Tibial nerve (tissue), 4 donors: ENCODE results near the gene GGNBP2. TPM values are rescaled to one million over a fixed set of nuclear protein-coding genes. Genes with fewer than 3 reads are reported as not detected.
A peak's percentile ranks its signal among the peaks of the same experiment; 100 is the strongest.

ENCODE experiments used
- DNase-seq, 2 donors: peaks; one replicate each; pipeline ENCODE4 v3.0.0-alpha.2; 2019; ENCODE audit warnings: low spot score in 2 of 2
- H3K27ac ChIP-seq, 4 donors: fragments of 200-600 bp; sonication (generic) in 3 of 4; one replicate each; pipeline ENCODE4 v1.5.1; 2017 to 2019; ENCODE audit warnings: mild to moderate bottlenecking in 1 of 4
- H3K27me3 ChIP-seq, 2 donors: fragments of 200-600 bp; sonication (generic) in 1 of 2; one replicate each; pipeline versions ENCODE4 v1.5.1 to v1.6.0; 2017 to 2019
- H3K36me3 ChIP-seq, 3 donors: fragments of 200-600 bp; sonication (generic); one replicate each; pipeline ENCODE4 v1.5.1; 2018 to 2019
- H3K4me1 ChIP-seq, 4 donors: fragments of 200-600 bp; sonication (generic) in 3 of 4; one replicate each; pipeline ENCODE4 v1.5.1; 2017 to 2019
- H3K4me3 ChIP-seq, 4 donors: fragments of 200-600 bp; sonication (generic) in 3 of 4; one replicate each; pipeline ENCODE4 v1.5.1; 2017 to 2019; ENCODE audit warnings: mild to moderate bottlenecking in 1 of 4, moderate library complexity in 1 of 4
- H3K9me3 ChIP-seq, 4 donors: fragments of 200-600 bp; sonication (generic) in 3 of 4; one replicate each; pipeline ENCODE4 v1.5.1; 2017 to 2019
- CTCF ChIP-seq, 5 experiments: fragments of 200-600 bp in 3 of 5; fragments of 450-650 bp in 2 of 5; sonication (generic) in 3 of 5; IDR thresholded peaks; one replicate each; pipeline ENCODE4 v1.5.1; 2016 to 2019; ENCODE audit warnings: antibody characterized with exemption in 5 of 5, mild to moderate bottlenecking in 3 of 5, moderate library complexity in 2 of 5
- EP300 ChIP-seq, 2 donors: sonication (generic); formaldehyde crosslinking; IDR thresholded peaks; one replicate each; pipeline ENCODE4 v1.6.1; 2017; ENCODE audit warnings: antibody characterized with exemption in 2 of 2, mild to moderate bottlenecking in 1 of 2
- POLR2A ChIP-seq, 2 donors: fragments of 450-650 bp; IDR thresholded peaks; one replicate each; pipeline ENCODE4 v1.6.1; 2017; ENCODE audit warnings: antibody characterized with exemption in 2 of 2, mild to moderate bottlenecking in 2 of 2, moderate library complexity in 2 of 2
- WGBS, 2 donors: methylation state at CpG; one replicate each; pipeline ENCODE4 v1.1.5; 2018; 5-methylcytosine and 5-hydroxymethylcytosine counted together
- total RNA-seq, 4 donors: library from RNA; depleted of rRNA; stranded (reverse); fragments of >200 nt; gene quantifications; one replicate each; pipeline ENCODE4 v1.1.0, GENCODE V29; 2016

Gene GGNBP2
- total RNA-seq, 4 donors from 2014 or later: 53.6 to 107 (median 79.4) TPM

GRCh38 chr17:36550491-36551417, 6.0 kb downstream of the GGNBP2 start:
- TF ChIP-seq POLR2A (IDR thresholded peaks at IDR 0.05) (no peak), CTCF (IDR thresholded peaks at IDR 0.05) (no peak), EP300 (IDR thresholded peaks at IDR 0.05) (no peak)
- H3K4me1 ChIP-seq: peaks cover 0 to 90% (median 44%) of the 10 kb centered on the region in 4 donors
- no peak overlapping the region for H3K4me3 ChIP-seq
- no peaks in the 10 kb centered on the region for H3K9me3 ChIP-seq
- no peaks in the 10 kb centered on the region for H3K27me3 ChIP-seq
- peak overlapping the region in 1 of 4 donors; percentile 34 for H3K27ac ChIP-seq
- H3K36me3 ChIP-seq: peaks cover 0 to 6% (median 0%) of the 10 kb centered on the region in 3 donors
- DNase-seq: no peak
- WGBS, 2 donors: 80% methylated on average over 8 of the region's 8 CpGs

- Histone ChIP-seq H3K36me3 (peaks cover 0 to 32% (median 9%) of the 10 kb centered on the region in 3 donors), H3K4me1 (peaks cover 0 to 68% (median 20%) of the 10 kb centered on the region in 4 donors), H3K4me3 (no peak overlapping the region), H3K9me3 (no peaks in the 10 kb centered on the region), H3K27me3 (no peaks in the 10 kb centered on the region), H3K27ac (no peak overlapping the region)
- TF ChIP-seq POLR2A (IDR thresholded peaks at IDR 0.05) (no peak), CTCF (IDR thresholded peaks at IDR 0.05) (no peak), EP300 (IDR thresholded peaks at IDR 0.05) (no peak)
- WGBS, 2 donors: 86 to 92% methylated on average over 3 of the region's 3 CpGs
- no peak for DNase-seq
Observed at GRCh38 chr17:36553459-36553858, 8.7 kb downstream of the GGNBP2 start.

DNA sequence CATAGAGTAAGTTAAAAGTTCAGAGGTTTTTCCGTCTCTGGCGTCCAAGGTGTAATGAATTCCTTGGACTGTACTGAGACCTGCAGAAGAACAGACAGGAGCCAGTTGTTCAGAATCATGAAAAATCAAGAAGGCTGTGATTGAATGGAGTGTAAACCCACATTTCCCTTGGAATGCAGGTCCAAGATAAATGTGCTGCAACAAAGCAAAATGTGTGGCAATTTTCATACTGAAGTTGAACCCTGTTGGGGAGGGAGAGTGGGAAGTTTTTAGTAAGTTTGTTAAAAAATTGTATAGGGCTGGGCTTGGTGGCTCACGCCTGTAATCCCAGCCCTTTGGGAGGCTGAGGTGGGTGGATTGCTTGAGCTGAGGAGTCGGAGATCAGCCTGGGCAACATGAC, 21.4 kb downstream of the GGNBP2 start:
- Histone ChIP-seq H3K4me3 (no peak overlapping the region), H3K4me1 (no peaks in the 10 kb centered on the region), H3K36me3 (peaks cover 4 to 71% (median 27%) of the 10 kb centered on the region in 3 donors), H3K27ac (no peak overlapping the region), H3K9me3 (no peaks in the 10 kb centered on the region), H3K27me3 (no peaks in the 10 kb centered on the region)
- 83 to 84% methylated on average over 4 of the region's 4 CpGs for WGBS, 2 donors
- TF ChIP-seq CTCF (IDR thresholded peaks at IDR 0.05) (no peak), POLR2A (IDR thresholded peaks at IDR 0.05) (no peak), EP300 (IDR thresholded peaks at IDR 0.05) (no peak)
- no peak for DNase-seq

GRCh38 chr17:36575028-36575427, 30.3 kb downstream of the GGNBP2 start:
- Histone ChIP-seq H3K4me3 (no peak overlapping the region), H3K27me3 (no peaks in the 10 kb centered on the region), H3K36me3 (peaks cover 0 to 62% (median 18%) of the 10 kb centered on the region in 3 donors), H3K9me3 (no peaks in the 10 kb centered on the region), H3K4me1 (peaks cover 0 to 30% (median 12%) of the 10 kb centered on the region in 4 donors), H3K27ac (no peak overlapping the region)
- WGBS, 2 donors: 95 to 97% methylated on average over 11 to 12 of the region's 12 CpGs
- TF ChIP-seq CTCF (IDR thresholded peaks at IDR 0.05): no peak
- TF ChIP-seq EP300 (IDR thresholded peaks at IDR 0.05): no peak
- no peak for TF ChIP-seq POLR2A (IDR thresholded peaks at IDR 0.05)
- no peak for DNase-seq

GRCh38 chr17:36576793-36577192, 32.1 kb downstream of the GGNBP2 start:
- TF ChIP-seq CTCF (IDR thresholded peaks at IDR 0.05): no peak
- no peak for TF ChIP-seq POLR2A (IDR thresholded peaks at IDR 0.05)
- no peak for TF ChIP-seq EP300 (IDR thresholded peaks at IDR 0.05)
- H3K4me3 ChIP-seq: no peak overlapping the region
- 56 to 82% methylated on average over 2 of the region's 2 CpGs for WGBS, 2 donors
- H3K27me3 ChIP-seq: no peaks in the 10 kb centered on the region
- no peak overlapping the region for H3K27ac ChIP-seq
- peaks cover 0 to 62% (median 19%) of the 10 kb centered on the region in 3 donors for H3K36me3 ChIP-seq
- peaks cover 0 to 30% (median 12%) of the 10 kb centered on the region in 4 donors for H3K4me1 ChIP-seq
- H3K9me3 ChIP-seq: no peaks in the 10 kb centered on the region
- DNase-seq: no peak
